ENCODE results near the gene SCMH1. TPM values are rescaled to one million over a fixed set of nuclear protein-coding genes. Genes with fewer than 3 reads are reported as not detected.

Gene SCMH1
- total RNA-seq, 1 experiment from 2014 or later: 16.5 TPM

DNA sequence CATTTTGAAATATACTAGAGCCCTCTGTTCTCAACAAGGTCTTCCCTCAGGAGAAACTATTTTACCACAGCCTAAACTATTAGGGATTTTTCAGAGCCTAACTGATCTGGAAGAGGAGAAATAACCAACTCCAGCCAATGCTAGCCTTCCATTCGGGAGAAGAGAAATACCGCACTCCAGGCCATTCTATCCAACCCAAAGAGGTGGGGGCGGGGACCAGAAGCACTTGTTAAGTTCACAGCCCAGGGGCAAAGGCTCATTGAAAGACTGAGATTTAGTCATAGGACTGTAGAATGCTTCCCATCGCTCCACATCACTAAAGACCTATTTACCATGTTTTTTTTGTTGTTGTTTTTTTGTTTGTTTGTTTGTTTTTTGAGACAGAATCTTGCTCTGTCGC lies 185.2 kb downstream of the SCMH1 start:
- no peak overlapping the region for H3K27ac Mint-ChIP-seq
- no peaks in the 10 kb centered on the region for H3K79me2 ChIP-seq (ENCODE audit: insufficient read depth, low read length)
- H3K27me3 Mint-ChIP-seq (ENCODE audit: low read depth): no peaks in the 10 kb centered on the region
- no peak overlapping the region for H4K8ac ChIP-seq (replicated peaks; ENCODE audit: insufficient read length, low read depth, low read length)
- no peak overlapping the region for H2BK20ac ChIP-seq (ENCODE audit: low read depth, low read length, poor library complexity, severe bottlenecking)
- no peaks in the 10 kb centered on the region for H3K9me3 ChIP-seq (ENCODE audit: control insufficient read depth, low read depth, low read length)
- H3K23ac ChIP-seq (ENCODE audit: insufficient read length, low read depth, low read length): no peak overlapping the region
- no peak for DNase-seq
- H3K27ac ChIP-seq (ENCODE audit: insufficient read length, low read depth, low read length): no peak overlapping the region
- H4K5ac ChIP-seq (ENCODE audit: insufficient read length, low read depth, low read length): no peak overlapping the region
- no peak overlapping the region for H3K4me2 ChIP-seq (ENCODE audit: insufficient read depth, insufficient read length, low read length)
- no peak overlapping the region for H3K4me3 Mint-ChIP-seq
- TF ChIP-seq, protein P1, sequence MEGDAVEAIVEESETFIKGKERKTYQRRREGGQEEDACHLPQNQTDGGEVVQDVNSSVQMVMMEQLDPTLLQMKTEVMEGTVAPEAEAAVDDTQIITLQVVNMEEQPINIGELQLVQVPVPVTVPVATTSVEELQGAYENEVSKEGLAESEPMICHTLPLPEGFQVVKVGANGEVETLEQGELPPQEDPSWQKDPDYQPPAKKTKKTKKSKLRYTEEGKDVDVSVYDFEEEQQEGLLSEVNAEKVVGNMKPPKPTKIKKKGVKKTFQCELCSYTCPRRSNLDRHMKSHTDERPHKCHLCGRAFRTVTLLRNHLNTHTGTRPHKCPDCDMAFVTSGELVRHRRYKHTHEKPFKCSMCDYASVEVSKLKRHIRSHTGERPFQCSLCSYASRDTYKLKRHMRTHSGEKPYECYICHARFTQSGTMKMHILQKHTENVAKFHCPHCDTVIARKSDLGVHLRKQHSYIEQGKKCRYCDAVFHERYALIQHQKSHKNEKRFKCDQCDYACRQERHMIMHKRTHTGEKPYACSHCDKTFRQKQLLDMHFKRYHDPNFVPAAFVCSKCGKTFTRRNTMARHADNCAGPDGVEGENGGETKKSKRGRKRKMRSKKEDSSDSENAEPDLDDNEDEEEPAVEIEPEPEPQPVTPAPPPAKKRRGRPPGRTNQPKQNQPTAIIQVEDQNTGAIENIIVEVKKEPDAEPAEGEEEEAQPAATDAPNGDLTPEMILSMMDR (conservative IDR thresholded peaks at IDR 0.05): no peak
- no peak overlapping the region for H2AK5ac ChIP-seq (ENCODE audit: insufficient read length, low read length)
- H3K4me1 Mint-ChIP-seq: peaks cover 8 to 14% of the 10 kb centered on the region in 2 experiments; a peak in 3 of 4 replicates
- H3K4ac ChIP-seq (ENCODE audit: low read depth, low read length): no peak overlapping the region
- no peak overlapping the region for H3K56ac ChIP-seq (ENCODE audit: insufficient read length, low read depth, low read length)
- H3K18ac ChIP-seq (ENCODE audit: insufficient read length, low read depth, low read length): no peak overlapping the region
- no peak overlapping the region for H3K14ac ChIP-seq (ENCODE audit: insufficient read depth, low read length)
- H2BK5ac ChIP-seq (ENCODE audit: insufficient read length, low read length): no peak overlapping the region
- peaks cover 0 to 8% of the 10 kb centered on the region in 2 experiments; a peak in 4 of 5 replicates for H3K9me3 Mint-ChIP-seq
- no peak overlapping the region for H2BK120ac ChIP-seq (ENCODE audit: low read depth, low read length, poor library complexity, severe bottlenecking)
- no peak overlapping the region for H2BK12ac ChIP-seq (ENCODE audit: insufficient read length, low read depth, low read length)
- H4K20me1 ChIP-seq (ENCODE audit: control insufficient read depth, insufficient read depth, insufficient read length): no peaks in the 10 kb centered on the region
- no peak overlapping the region for H2BK15ac ChIP-seq (ENCODE audit: low read depth, low read length)
- H3K27me3 ChIP-seq (ENCODE audit: insufficient read depth, low read length): no peaks in the 10 kb centered on the region
- no peaks in the 10 kb centered on the region for H3K23me2 ChIP-seq (ENCODE audit: insufficient read length, low read depth, low read length, poor library complexity, severe bottlenecking)
- H2AFZ ChIP-seq (ENCODE audit: low read length): no peak overlapping the region
- H3K9ac ChIP-seq (ENCODE audit: extremely low read depth, insufficient read length, low read length): no peak overlapping the region
- no peak overlapping the region for H4K91ac ChIP-seq (ENCODE audit: insufficient read length, low read depth, low read length)
- no CpG with 5 or more reads among the region's 5 CpGs for WGBS (ENCODE audit: extremely low coverage, insufficient read length, low lambda C conversion rate)
- no peaks in the 10 kb centered on the region for H3K4me1 ChIP-seq (ENCODE audit: insufficient read depth, low read length)
- H3K79me1 ChIP-seq (ENCODE audit: insufficient read depth, low read depth, low read length, poor library complexity, severe bottlenecking): no peaks in the 10 kb centered on the region
- H3K36me3 Mint-ChIP-seq (ENCODE audit: insufficient read depth in 1 of 3, low read depth in 3 of 3): peaks cover 27 to 44% (median 28%) of the 10 kb centered on the region in 3 experiments; a peak in 6 of 7 replicates
- no peak overlapping the region for H3T11ph ChIP-seq (ENCODE audit: low read length)

Measured in H9 (cell line).